Neuronal stem cell (in vitro differentiated cells): Measurements from ENCODE around the gene SUOX.
A peak's percentile ranks its signal among the peaks of the same experiment; 100 is the strongest.

Experiments used
- DNase-seq: peaks from one replicate; pipeline ENCODE4 v3.0.0-alpha.2; 2013; ENCODE audit warnings: low spot score
- H2AFZ ChIP-seq: one replicate; pipeline ENCODE4 v1.6.1; 2013; ENCODE audit warnings: mild to moderate bottlenecking, low read length, inconsistent platforms
- H2AK5ac ChIP-seq: 2 replicates; pipeline ENCODE4 v1.6.1; 2013; ENCODE audit warnings: low read depth, mild to moderate bottlenecking, inconsistent platforms, low read length, moderate library complexity, mixed read lengths
- H2BK120ac ChIP-seq: 2 replicates; pipeline ENCODE4 v1.6.1; 2013; ENCODE audit warnings: low read depth, mild to moderate bottlenecking, inconsistent platforms, low read length, moderate library complexity, mixed read lengths
- H2BK12ac ChIP-seq: one replicate; pipeline ENCODE4 v1.6.1; 2013; ENCODE audit warnings: low read length, inconsistent platforms
- H2BK15ac ChIP-seq: 2 replicates; pipeline ENCODE4 v1.6.1; 2013; ENCODE audit warnings: mild to moderate bottlenecking, low read length, inconsistent platforms, mixed read lengths
- H2BK5ac ChIP-seq: one replicate; pipeline ENCODE4 v1.6.1; 2013; ENCODE audit warnings: inconsistent platforms, mild to moderate bottlenecking, low read length, moderate library complexity
- H3K14ac ChIP-seq: one replicate; pipeline ENCODE4 v1.6.1; 2013; ENCODE audit warnings: low read length, inconsistent platforms
- H3K18ac ChIP-seq: 2 replicates; pipeline ENCODE4 v1.6.1; 2013; ENCODE audit warnings: low read length, inconsistent platforms
- H3K23ac ChIP-seq: 2 replicates; pipeline ENCODE4 v1.6.1; 2013; ENCODE audit warnings: low read depth, mild to moderate bottlenecking, mixed read lengths, low read length, inconsistent platforms; ENCODE audit not compliant: poor library complexity
- H3K27ac ChIP-seq: replicated peaks from 3 replicates; pipeline ENCODE4 v1.5.1; 2013; ENCODE audit warnings: low read length, inconsistent platforms
- H3K27me3 ChIP-seq, 3 experiments: 2 replicates each; pipeline ENCODE4 v1.6.1; 2013; ENCODE audit warnings: low read length in 3 of 3, mild to moderate bottlenecking in 2 of 3, inconsistent platforms in 1 of 3, low read depth in 1 of 3, mixed read lengths in 1 of 3, moderate library complexity in 1 of 3; ENCODE audit not compliant: control insufficient read depth in 3 of 3, insufficient read depth in 3 of 3
- H3K36me3 ChIP-seq, 2 donors: replicated peaks in 1 of 2; 2 replicates each; pipeline ENCODE4 v1.6.1; 2013; ENCODE audit warnings: low read length in 2 of 2; ENCODE audit not compliant: control insufficient read depth in 2 of 2, insufficient read depth in 2 of 2
- H3K4ac ChIP-seq: 2 replicates; pipeline ENCODE4 v1.6.1; 2013; ENCODE audit warnings: inconsistent platforms, mild to moderate bottlenecking, low read length, moderate library complexity
- H3K4me1 ChIP-seq, 2 donors: 1 replicate in 1 of 2; 2 replicates in 1 of 2; pipeline ENCODE4 v1.6.1; 2013; ENCODE audit warnings: low read length in 2 of 2, low read depth in 1 of 2; ENCODE audit not compliant: control insufficient read depth in 2 of 2, insufficient read depth in 1 of 2
- H3K4me2 ChIP-seq: one replicate; pipeline ENCODE4 v1.6.1; 2013; ENCODE audit warnings: mild to moderate bottlenecking, low read length, inconsistent platforms; ENCODE audit not compliant: insufficient read depth, poor library complexity, severe bottlenecking
- H3K4me3 ChIP-seq, 2 donors: 2 replicates each; pipeline ENCODE4 v1.5.1; 2013; ENCODE audit warnings: low read length in 2 of 2, mild to moderate bottlenecking in 2 of 2, inconsistent platforms in 1 of 2, moderate library complexity in 1 of 2
- H3K79me1 ChIP-seq: one replicate; pipeline ENCODE4 v1.6.1; 2013; ENCODE audit warnings: low read depth, mild to moderate bottlenecking, inconsistent platforms, low read length, moderate library complexity
- H3K9ac ChIP-seq: one replicate; pipeline ENCODE4 v1.6.1; 2013; ENCODE audit warnings: mild to moderate bottlenecking, low read depth, low read length, inconsistent platforms; ENCODE audit not compliant: poor library complexity
- H3K9me3 ChIP-seq, 2 donors: replicated peaks in 1 of 2; 2 replicates each; pipeline versions ENCODE3 to v1.6.1; 2013; ENCODE audit warnings: low read length in 2 of 2, mild to moderate bottlenecking in 2 of 2, inconsistent platforms in 1 of 2, low read depth in 1 of 2, mixed read lengths in 1 of 2, moderate library complexity in 1 of 2; ENCODE audit not compliant: control insufficient read depth in 2 of 2, insufficient read depth in 1 of 2
- H4K8ac ChIP-seq: one replicate; pipeline ENCODE4 v1.6.1; 2013; ENCODE audit warnings: low read depth, mild to moderate bottlenecking, inconsistent platforms, low read length, moderate library complexity
- H4K91ac ChIP-seq: one replicate; pipeline ENCODE4 v1.6.1; 2013; ENCODE audit warnings: low read length, low read depth, mild to moderate bottlenecking, inconsistent platforms; ENCODE audit not compliant: poor library complexity
- WGBS, 2 donors: extraction: QIAGEN DNeasy Blood & Tissue Kit; methylation state at CpG; one replicate each; pipeline ENCODE4 v1.1.7; 2013; ENCODE audit warnings: missing lambda C conversion rate in 2 of 2, mixed read lengths in 1 of 2; ENCODE audit not compliant: insufficient read length in 2 of 2, insufficient replicate concordance in 1 of 2; ENCODE audit errors: extremely low coverage in 2 of 2; 5-methylcytosine and 5-hydroxymethylcytosine counted together

The SUOX gene

GRCh38 chr12:56018356-56018755, 21.3 kb downstream of the SUOX start:
- DNase-seq, result no peak
- Histone ChIP-seq H2AK5ac (no peak overlapping the region), H2BK5ac (no peak overlapping the region), H3K4me1 (peaks cover 12 to 18% of the 10 kb centered on the region in 2 donors), H4K8ac (no peak overlapping the region), H3K23ac (no peak overlapping the region), H3K4me3 (no peak overlapping the region), H3K14ac (no peak overlapping the region), H2AFZ (no peak overlapping the region), H2BK120ac (no peak overlapping the region), H3K9me3 (no peaks in the 10 kb centered on the region), H3K9ac (no peak overlapping the region), H2BK12ac (no peak overlapping the region), H2BK15ac (no peak overlapping the region), H3K36me3 (peaks cover 0 to 27% of the 10 kb centered on the region in 2 donors), H4K91ac (no peak overlapping the region), H3K27me3 (no peaks in the 10 kb centered on the region), H3K4ac (no peak overlapping the region), H3K18ac (no peak overlapping the region), H3K79me1 (no peaks in the 10 kb centered on the region), H3K27ac (no peak overlapping the region), H3K4me2 (no peak overlapping the region)
- no CpG with 5 or more reads among the region's 1 CpG for WGBS, 2 donors

- Histone ChIP-seq H3K4me3 (peak within 1 kb of the TSS; percentile 78 to 83), H3K9ac (peak within 1 kb of the TSS; percentile 98), H3K4me1 (peaks cover 12 to 18% of the 10 kb centered on the region in 2 donors), H3K79me1 (peaks cover 2% of the 10 kb centered on the region), H3K9me3 (no peaks in the 10 kb centered on the region), H4K8ac (peak within 1 kb of the TSS; percentile 99), H3K14ac (peak within 1 kb of the TSS; percentile 95), H3K4ac (peak within 1 kb of the TSS; percentile 93), H2BK15ac (peak within 1 kb of the TSS; percentile 88), H3K18ac (peak within 1 kb of the TSS; percentile 100), H2AK5ac (peak within 1 kb of the TSS; percentile 96), H2BK120ac (peak within 1 kb of the TSS; percentile 98), H3K27me3 (no peaks in the 10 kb centered on the region), H3K36me3 (peaks cover 6 to 50% of the 10 kb centered on the region in 2 donors), H2AFZ (peak within 1 kb of the TSS; percentile 65), H4K91ac (peak within 1 kb of the TSS; percentile 96), H2BK12ac (peak within 1 kb of the TSS; percentile 91), H3K23ac (peak within 1 kb of the TSS; percentile 92), H2BK5ac (peak within 1 kb of the TSS; percentile 98), H3K27ac (peak within 1 kb of the TSS; percentile 97), H3K4me2 (peak within 1 kb of the TSS; percentile 85)
- peak; percentile 76 for DNase-seq
- WGBS, 2 donors, result no CpG with 5 or more reads among the region's 10 CpGs
Observed at GRCh38 chr12:56020423-56021184, 23.5 kb downstream of the SUOX start, which contains the start of gene IKZF4. Gene IKZF4 (plus strand): TSS chr12:56021043. CDS start chr12:56021494, 451 bp downstream.

GRCh38 chr12:56021889-56022497, 24.9 kb downstream of the SUOX start:
- Histone ChIP-seq H3K27me3 (no peaks in the 10 kb centered on the region), H2BK12ac (no peak overlapping the region), H3K27ac (peak overlapping the region; percentile 97), H2AFZ (peak overlapping the region; percentile 65), H3K18ac (no peak overlapping the region), H2BK5ac (peak overlapping the region; percentile 98), H3K79me1 (peaks cover 2% of the 10 kb centered on the region), H2AK5ac (no peak overlapping the region), H3K23ac (no peak overlapping the region), H4K8ac (no peak overlapping the region), H3K4me3 (peak overlapping the region; percentile 78 to 83), H3K9ac (no peak overlapping the region), H2BK15ac (no peak overlapping the region), H3K36me3 (peaks cover 11 to 62% of the 10 kb centered on the region in 2 donors), H2BK120ac (no peak overlapping the region), H3K4me1 (peaks cover 12 to 18% of the 10 kb centered on the region in 2 donors), H4K91ac (no peak overlapping the region), H3K4ac (no peak overlapping the region), H3K14ac (no peak overlapping the region), H3K9me3 (no peaks in the 10 kb centered on the region), H3K4me2 (peak overlapping the region; percentile 85)
- WGBS, 2 donors, result no CpG with 5 or more reads among the region's 2 CpGs
- DNase-seq, result no peak

- no peak overlapping the region for H2BK5ac ChIP-seq
- H3K79me1 ChIP-seq, result peaks cover 4% of the 10 kb centered on the region
- no peak overlapping the region for H3K23ac ChIP-seq
- DNase-seq, result no peak
- no peak overlapping the region for H2BK12ac ChIP-seq
- no peak overlapping the region for H3K4me3 ChIP-seq
- H3K36me3 ChIP-seq, result peaks cover 42 to 97% of the 10 kb centered on the region in 2 donors
- H3K4me1 ChIP-seq, result no peaks in the 10 kb centered on the region
- H3K4ac ChIP-seq, result no peak overlapping the region
- no peak overlapping the region for H3K14ac ChIP-seq
- no peak overlapping the region for H2BK120ac ChIP-seq
- H3K4me2 ChIP-seq, result no peak overlapping the region
- H4K8ac ChIP-seq, result no peak overlapping the region
- peaks cover 0 to 2% of the 10 kb centered on the region in 2 donors for H3K9me3 ChIP-seq
- H3K27me3 ChIP-seq, result no peaks in the 10 kb centered on the region
- no peak overlapping the region for H3K27ac ChIP-seq
- no peak overlapping the region for H2AFZ ChIP-seq
- H3K9ac ChIP-seq, result no peak overlapping the region
- no peak overlapping the region for H3K18ac ChIP-seq
- H2BK15ac ChIP-seq, result no peak overlapping the region
- no peak overlapping the region for H4K91ac ChIP-seq
- no CpG with 5 or more reads among the region's 5 CpGs for WGBS, 2 donors
- H2AK5ac ChIP-seq, result no peak overlapping the region
Observed at GRCh38 chr12:56028511-56029165, 31.6 kb downstream of the SUOX start.
